GM10248 (cell line): ENCODE data around the gene RANGAP1.

Source experiments
- CTCF ChIA-PET: fragments of 300-600 bp; sonication (Branson Sonifier 250); formaldehyde crosslinking; extraction: SDS; loops from one replicate; lab custom pipeline; 2021; ENCODE audit warnings: antibody characterized with exemption; lab: Yijun Ruan, JAX
- POLR2A ChIA-PET: fragments of 350-650 bp; sonication (Branson Sonifier 250); formaldehyde crosslinking; extraction: SDS; loops from one replicate; lab custom pipeline; 2020; ENCODE audit warnings: antibody characterized with exemption; lab: Yijun Ruan, JAX
- DNase-seq: peaks from one replicate; pipeline ENCODE4 v3.0.0; 2012; ENCODE audit errors: extremely low spot score
- TF ChIP-seq, protein P1 (sequence below): IDR thresholded peaks from 2 replicates; pipeline ENCODE4 v1.5.1; 2012; ENCODE audit warnings: mild to moderate bottlenecking, low read depth; ENCODE audit errors: extremely low read depth, missing control alignments, control extremely low read depth

Gene RANGAP1

DNA sequence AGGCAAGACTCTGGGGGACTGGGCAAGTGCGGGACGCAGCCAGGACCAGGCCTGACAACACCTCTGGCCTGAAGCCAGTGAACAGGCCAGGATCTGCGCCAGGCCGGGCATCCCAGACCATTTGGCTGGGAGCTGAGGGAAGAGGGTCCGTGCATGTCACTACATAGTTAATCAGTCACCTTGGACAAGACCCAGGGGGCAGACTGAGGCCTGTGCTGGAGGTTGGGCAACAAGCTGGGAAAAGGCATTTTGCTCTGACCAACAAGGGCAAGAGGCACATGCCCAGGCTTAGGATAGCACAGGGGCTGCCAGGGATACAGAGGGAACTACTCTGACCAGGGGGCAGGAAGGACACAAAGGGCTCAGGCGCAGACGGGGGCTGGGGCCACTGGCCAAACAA is 38.3 kb downstream of the RANGAP1 start:
- DNase-seq: no peak
- TF ChIP-seq, protein P1, sequence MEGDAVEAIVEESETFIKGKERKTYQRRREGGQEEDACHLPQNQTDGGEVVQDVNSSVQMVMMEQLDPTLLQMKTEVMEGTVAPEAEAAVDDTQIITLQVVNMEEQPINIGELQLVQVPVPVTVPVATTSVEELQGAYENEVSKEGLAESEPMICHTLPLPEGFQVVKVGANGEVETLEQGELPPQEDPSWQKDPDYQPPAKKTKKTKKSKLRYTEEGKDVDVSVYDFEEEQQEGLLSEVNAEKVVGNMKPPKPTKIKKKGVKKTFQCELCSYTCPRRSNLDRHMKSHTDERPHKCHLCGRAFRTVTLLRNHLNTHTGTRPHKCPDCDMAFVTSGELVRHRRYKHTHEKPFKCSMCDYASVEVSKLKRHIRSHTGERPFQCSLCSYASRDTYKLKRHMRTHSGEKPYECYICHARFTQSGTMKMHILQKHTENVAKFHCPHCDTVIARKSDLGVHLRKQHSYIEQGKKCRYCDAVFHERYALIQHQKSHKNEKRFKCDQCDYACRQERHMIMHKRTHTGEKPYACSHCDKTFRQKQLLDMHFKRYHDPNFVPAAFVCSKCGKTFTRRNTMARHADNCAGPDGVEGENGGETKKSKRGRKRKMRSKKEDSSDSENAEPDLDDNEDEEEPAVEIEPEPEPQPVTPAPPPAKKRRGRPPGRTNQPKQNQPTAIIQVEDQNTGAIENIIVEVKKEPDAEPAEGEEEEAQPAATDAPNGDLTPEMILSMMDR: no peak
- CTCF ChIA-PET: interaction anchor here (1.5 to 1.6 kb wide), 2 partner anchors 10 to 14 kb away, joined by 4 read pairs; no protein-coding TSS in a partner anchor
- POLR2A ChIA-PET: no interaction called here

DNA sequence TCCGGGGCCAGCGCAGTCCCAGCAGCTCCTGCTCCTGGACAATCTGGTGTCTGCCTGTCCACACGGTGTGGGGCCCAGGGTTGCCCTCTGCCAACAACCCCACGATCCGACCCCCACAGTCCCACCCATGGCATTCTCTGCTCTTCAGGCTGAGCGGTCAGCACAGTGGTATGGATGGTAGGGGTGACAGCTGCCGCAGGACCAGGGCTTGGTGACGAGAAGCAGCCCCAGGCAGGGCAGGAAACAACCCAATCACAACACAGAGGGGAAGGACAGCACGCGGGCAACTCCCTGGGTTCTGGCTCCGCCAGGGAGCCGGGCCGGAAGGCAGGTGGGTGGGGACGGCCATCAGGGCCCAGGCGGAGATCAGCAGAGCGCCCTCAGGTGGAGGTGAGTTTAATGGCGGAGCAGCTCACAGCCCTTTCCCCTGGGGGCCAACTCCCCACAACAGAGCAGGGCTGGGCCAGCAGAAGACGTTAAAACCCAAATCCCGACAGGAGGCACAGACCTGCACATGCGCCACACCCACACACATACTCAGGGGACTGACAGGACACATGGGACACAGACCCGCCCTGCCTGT is 40.0 kb downstream of the RANGAP1 start:
- DNase-seq: no peak
- POLR2A ChIA-PET: interaction anchor here (0.6 kb wide), 1 partner anchor 373 kb away, joined by 3 read pairs; no protein-coding TSS in a partner anchor
- CTCF ChIA-PET: interaction anchor here (1.3 to 1.4 kb wide), 2 partner anchors 8 to 9 kb away, joined by 3 to 4 read pairs; no protein-coding TSS in a partner anchor
- TF ChIP-seq, protein P1: no peak

DNA sequence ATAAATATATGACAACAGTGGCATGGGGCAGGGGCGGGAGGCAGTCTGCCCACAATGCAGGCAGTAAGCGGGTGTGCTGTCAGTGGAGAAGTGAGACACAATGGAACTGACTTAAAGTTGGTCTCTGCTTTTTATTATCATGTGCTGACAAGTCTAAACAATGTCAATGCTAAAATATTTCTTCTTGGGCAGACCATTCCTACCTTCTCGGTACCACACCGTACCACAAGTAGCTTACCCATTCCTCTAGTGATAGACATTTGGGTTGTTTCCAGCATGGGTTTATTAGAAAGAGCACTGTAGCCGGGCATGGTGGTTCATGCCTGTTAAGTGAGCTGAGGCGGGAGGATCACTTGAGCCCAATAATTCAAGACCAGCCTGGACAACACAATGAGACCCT is 42.6 kb downstream of the RANGAP1 start:
- ChIA-PET POLR2A (interaction anchor here (0.7 kb wide), 1 partner anchor 716 kb away, joined by 10 read pairs; no protein-coding TSS in a partner anchor), CTCF (interaction anchor here (1.0 to 1.3 kb wide), 2 partner anchors 321 to 322 kb away, joined by 3 to 5 read pairs; no protein-coding TSS in a partner anchor)
- TF ChIP-seq, protein P1: no peak
- DNase-seq: no peak

DNA sequence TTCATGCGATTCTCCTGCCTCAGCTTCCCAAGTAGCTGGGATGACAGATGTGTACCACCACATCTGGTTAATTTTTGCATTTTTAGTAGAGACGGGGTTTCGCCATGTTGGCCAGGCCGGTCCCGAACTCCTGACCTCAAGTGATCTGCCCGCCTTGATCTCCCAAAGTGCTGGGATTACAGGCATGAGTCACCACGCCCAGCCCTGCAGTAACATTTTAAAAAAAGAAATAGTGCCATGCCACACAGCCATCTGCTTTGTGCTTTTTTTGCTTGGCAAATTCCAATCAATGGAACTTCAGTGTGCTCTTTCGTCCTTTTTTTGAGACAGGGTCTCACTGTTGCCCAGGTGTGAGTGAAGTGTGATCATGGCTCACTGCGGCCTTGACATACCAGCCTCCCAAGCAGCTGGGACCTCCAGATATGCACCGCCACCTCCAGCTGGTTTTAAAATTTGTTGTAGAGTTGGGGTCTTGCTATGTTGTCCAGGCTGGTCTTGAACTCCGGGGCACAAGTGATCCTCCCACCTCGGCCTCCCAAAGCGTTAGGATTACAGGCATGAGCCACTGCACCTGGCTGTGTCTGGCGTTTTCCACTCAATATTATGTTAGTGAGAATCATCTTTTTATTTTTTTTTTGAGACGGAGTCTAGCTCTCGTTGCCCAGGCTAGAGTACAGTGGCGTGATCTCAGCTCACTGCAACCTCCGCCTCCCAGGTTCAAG is 43.4 kb downstream of the RANGAP1 start:
- CTCF ChIA-PET: interaction anchor here (0.7 kb wide), 1 partner anchor 12 kb away, joined by 3 read pairs; no protein-coding TSS in a partner anchor
- TF ChIP-seq, protein P1: no peak
- no peak for DNase-seq
- POLR2A ChIA-PET: no interaction called here

DNA sequence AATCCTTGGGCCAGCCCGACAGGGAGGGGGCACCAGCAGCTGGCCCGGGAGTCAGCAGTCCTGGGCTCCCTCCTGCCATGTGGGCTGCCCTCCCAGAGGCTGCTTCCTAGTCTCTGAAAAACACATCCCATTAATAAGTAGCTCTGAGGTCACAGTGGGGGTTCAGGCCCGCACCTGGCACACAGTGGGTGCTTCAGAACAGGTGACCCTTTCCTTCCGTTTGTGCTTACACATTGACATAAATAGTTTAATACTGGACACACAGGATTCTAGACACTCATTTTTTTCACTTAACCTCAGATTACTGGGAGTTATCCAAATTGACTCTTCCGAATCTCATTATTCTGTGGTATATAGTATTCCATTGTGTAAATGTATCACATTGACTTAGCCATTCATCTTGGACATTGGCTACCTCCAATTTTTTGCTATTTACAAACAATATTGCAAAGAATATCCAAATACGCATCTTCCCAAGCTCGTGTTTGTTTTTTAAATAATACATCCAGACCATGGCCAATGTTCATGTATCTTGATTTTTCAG is 44.8 kb downstream of the RANGAP1 start:
- TF ChIP-seq, protein P1: no peak
- ChIA-PET POLR2A (no interaction called here), CTCF (no interaction called here)
- no peak for DNase-seq

DNA sequence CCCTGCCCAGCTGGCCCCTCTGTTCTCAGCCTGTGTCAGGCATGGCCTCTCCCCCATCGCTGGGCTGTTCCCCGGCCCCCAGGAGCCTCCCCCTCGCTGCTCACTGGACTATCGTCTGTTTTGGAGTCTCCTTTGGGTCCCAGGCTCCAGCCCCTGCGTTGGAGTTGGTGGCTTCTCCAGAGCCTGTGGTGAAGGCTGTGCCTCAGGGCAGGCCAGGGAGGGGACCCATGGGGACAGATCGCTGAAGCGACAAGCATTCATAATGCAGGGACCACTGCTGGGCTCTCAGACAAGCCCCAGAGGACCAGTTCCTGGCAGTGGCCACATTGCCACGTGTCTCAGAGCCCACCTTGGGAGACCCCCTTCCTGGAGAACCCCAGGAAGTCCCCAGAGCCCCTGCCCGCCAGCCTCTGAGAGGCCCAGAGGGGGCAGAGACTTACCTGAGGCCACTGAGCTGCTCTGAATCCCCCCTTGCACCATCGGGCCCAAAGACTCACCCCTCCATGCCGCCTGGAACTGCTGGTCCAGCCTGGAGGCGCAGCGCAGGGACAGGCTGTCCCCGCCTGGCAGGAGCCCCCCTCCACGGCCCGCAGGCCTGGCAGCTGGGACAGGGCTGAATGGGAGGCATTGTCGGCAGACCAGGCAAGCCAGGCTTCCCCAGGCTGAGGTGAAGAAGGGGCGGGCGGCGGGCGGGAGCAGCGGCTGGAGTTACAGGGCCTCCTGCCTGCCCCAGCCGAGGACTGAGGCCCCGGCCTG is 45.4 kb downstream of the RANGAP1 start, which contains the start of gene CHADL:
TSS of gene CHADL (minus strand) at position 555 of the 756 bp plus-strand sequence. CDS start at position 505, 50 bp downstream.
- DNase-seq: no peak
- ChIA-PET CTCF (no interaction called here), POLR2A (no interaction called here)
- TF ChIP-seq, protein P1: no peak
